ENCODE measurements around the gene VPS26B.
"Not testable (repeated sequence)": the region's sequence is repeated elsewhere in the genome, so short reads cannot be mapped to it uniquely, and the experiment has no call there.

The VPS26B gene

DNA sequence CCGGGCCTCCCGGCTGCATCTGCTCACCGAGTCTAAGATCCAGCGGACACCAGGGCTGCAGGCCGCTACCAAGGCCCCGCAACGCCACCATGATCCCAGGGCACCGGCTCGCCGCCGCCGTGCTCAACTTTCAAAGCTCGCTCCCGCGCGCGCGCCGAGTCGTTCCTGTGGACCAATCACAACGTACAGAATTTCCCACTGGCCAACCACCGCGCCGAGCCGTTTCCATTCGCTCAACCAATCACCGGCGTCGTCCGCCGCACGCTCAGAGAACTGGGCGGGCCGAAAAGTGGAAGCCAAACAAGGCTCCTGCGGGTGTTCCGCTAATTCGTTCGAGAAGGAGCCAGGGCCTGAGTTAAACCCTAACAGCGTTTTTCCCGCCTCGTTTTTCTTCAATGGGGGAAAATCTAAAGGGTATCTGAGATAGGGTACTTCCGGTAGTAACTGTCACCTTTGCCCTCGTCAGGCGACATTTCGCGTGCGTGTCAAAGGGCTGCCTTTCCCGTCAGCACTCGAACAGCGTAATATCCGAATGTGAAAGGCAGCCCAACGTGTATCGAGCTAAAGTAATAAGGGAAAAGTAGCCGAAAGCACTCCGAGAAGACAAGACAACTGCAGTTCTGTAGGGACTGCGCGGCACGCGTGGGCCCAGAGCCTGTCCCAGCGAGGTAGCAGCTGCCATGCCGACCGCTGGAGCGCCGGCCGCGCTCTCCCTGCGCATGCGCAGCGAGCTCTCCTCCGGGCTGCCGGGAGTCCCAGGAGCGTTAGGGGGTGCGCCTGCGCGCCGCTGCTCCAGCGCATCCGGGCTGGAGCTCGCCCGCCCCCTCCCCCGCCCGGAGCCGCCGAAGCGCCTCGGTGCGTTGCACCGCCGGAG, at the start of gene VPS26B, which contains the start of gene NCAPD3:
Gene VPS26B, plus strand, starts transcription at position 836 of the 874 bp plus-strand sequence. CDS start 452 bp downstream, outside the sequence.
Gene NCAPD3, minus strand, starts transcription at position 132 of the 874 bp plus-strand sequence. Its CDS starts 41 bp downstream, at position 91.
- DNase-seq: peak; percentile 87 to 89

DNA sequence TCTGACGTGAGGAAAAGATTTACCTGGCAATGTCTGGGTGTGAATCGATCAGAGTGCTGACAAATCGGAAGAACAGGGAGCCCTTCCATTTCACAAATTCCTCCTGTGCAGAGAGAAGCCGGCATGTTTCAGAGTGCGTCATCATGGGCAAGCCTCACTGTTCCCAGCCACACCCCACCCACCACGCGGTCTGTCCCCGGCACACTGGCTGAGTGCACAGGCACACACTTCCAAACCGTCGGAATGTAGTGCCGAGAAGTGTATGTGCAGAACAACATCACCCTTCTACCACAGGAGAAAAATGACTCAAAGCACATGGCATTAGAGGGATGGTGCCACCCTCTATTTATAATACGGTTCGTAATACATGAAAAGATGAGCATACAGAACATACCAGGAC, 48.2 kb upstream of the VPS26B start:
- no peak for DNase-seq

- DNase-seq: no peak
Observed at GRCh38 chr11:134178032-134178674, 46.3 kb upstream of the VPS26B start.

DNA sequence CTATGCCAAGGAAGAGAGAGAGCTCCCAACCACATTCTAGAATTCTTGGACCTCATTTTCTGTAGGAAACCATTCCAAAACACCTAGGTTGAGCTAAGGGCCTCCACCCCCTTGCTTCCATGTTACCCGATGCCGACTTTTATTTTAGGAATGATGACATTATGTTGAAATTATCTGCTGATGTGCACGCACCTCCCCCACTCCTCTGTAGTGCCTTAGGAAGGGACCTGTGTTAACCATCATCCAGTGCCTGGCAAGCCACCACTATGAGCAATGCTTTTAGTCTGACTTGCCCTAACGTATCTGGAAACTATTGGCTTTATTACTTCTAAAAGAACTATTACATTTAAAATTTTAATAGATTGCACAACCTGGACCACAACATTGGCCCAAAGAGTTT, 42.8 kb upstream of the VPS26B start:
- DNase-seq: no peak

DNA sequence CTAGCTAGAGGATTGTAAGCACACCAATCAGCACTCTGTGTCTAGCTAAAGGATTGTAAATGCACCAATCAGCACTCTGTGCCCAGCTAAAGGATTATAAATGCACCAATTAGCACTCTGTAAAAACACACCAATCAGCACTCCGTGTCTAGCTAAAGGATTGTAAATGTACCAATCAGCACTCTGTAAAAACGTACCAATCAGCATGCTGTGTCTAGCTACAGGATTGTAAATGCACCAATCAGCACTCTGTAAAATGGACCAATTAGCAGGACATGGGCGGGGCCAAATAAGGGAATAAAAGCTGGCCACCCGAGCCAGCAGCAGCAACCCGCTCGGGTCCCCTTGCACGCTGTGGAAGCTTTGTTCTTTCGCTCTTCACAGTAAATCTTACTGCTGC, 36.4 kb upstream of the VPS26B start:
- DNase-seq: not testable (repeated sequence)

DNA sequence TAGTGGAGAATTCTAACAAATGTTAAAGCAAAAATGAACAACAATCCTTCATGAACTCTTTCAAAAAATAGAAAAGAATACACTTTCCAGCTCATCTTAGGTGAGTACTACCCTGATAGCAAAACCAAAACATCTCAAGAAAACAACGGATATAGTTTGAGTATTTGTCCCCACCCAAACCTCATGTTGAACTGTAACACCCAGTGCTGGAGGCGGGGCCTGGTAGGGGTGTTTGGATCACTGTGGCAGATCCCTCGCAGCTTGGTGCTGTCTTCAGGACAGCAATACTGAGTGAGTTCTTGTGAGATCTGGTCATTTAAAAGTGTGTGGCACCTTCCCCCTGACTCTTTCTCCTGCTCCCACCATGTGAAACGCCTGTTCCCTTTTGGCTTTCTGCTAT, 27.7 kb upstream of the VPS26B start:
- DNase-seq: no peak

DNA sequence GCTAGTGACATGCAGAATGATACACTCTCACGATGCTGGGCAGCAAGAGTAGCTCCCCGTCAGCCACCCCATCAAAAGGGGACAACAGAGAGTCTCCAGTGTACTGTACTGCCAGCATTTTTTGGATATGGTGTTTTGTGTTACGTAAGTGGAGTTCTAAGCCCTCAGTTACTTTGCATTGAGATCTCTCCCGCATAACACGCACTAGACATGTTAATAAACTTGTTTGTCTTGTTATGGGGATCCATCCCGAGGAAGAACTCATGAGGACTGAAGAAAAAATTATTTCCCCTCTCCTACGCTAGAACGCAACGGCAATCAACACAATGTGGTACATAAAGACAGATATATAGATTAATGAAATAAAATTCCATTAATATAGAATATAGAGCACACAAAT, 24.9 kb upstream of the VPS26B start:
- no peak for DNase-seq

- no peak for DNase-seq
Observed at GRCh38 chr11:134200688-134201087, 23.8 kb upstream of the VPS26B start.

DNA sequence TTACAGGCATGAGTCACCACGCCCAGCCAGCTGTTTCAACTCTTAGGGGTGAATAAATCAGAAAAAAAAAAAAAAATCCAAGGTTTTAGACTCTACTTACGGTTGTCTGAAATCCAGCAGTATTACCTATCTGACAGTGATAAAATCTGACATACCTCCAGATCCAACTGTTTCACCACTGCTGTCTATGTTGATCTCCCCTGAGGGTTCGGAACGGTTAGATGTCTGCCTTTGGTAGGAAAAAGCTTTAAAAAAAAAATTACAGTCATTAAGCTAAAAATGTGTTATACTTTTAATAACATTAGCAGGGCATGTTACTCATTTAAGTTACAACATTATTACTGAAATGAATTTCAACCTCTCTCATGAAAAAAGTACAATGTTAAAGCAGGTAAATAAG, 21.8 kb upstream of the VPS26B start:
- no peak for DNase-seq

DNA sequence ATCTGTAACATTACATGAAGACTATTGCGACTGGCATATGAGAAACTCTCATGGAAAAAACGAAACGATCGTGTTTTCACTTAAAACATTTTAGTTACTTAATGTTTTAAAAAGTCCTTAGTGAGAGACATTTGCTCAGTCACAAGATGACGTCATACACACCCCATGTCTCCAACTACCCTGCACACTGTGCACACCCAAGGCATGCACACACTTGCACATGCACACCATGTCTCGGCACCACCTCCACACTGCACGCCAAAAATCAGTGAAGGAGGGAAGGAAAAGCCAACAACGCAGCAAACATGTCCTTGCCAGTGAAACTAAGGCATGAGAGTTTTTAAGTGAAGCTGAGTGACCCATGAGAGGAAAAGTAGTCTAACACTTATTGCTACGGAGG, 18.7 kb upstream of the VPS26B start:
- DNase-seq: no peak

GRCh38 chr11:134206185-134206584, 18.3 kb upstream of the VPS26B start:
- DNase-seq: no peak

DNA sequence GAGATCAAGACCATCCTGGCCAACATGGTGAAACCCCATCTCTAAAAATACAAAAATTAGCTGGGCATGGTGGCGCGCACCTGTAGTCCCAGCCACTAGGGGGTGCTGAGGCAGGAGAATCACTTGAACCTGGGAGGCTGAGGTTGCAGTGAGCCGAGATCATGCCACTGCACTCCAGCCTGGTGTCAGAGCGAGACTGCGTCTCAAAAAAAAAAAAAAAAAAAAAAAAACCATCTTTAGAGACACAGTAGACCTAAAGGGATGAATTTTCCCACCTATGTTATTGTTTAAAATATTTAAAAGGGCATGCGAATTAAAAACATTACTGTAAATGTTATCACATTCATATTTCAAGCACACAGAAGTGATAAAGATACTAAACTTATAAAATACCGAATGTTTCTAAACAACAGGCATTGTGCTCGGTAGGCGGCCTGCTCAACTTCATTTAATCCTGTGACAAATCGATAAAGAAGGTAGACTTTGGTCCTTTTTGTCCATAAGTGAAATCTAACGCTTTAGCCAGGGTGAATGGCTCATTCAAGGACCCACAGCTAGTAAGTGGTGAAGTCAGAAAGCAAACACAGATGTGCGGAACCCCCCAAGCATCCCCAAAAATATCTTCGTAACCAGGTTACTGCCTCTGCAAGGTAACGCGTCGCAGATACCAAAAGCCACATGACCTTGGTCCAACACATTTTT, 16.8 kb upstream of the VPS26B start:
- DNase-seq: peak in 1 of 2 experiments; percentile 3

DNA sequence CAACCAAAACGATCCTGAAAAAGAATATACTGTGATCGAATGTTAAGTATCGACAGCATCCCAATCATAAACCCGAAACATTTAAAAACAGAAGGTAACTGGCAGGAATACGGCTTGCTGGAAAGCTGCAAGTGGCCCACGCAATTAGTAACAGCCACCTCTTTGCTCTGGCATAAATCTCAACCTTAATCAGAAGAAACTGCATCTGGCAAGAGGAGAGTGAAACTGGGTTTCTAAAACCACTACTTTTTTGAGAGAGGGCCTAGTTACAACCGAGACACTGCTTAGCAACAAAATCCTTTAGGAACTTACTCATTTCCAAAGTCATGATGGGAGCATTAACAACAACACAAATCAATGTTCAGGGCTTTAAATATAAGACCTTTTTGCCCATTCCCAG, 8.6 kb upstream of the VPS26B start:
- DNase-seq: no peak

DNA sequence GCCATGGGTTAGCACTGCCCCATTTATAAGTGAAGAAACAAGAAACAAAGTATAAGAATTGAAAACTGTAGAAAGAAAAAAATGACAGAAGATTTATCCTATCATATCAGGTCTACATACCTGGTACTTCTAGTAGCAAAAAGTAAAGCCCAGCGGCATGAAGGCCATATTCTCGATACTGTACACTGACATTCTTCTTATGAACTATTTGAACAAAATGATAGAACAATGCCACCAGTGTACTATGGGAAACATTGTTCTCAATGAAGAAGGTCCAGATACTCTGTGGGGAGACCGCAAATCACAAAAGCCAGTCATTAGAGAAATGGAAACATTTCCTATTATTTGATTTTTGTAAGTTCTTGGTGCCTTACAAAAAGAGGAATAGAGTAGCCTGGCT, 7.7 kb upstream of the VPS26B start:
- no peak for DNase-seq

- no peak for DNase-seq
Observed at GRCh38 chr11:134223121-134223520, 1.4 kb upstream of the VPS26B start.

- DNase-seq: no peak
Observed at GRCh38 chr11:134224710-134225664, 516 bp downstream of the VPS26B start.

- DNase-seq: no peak
Observed at GRCh38 chr11:134226806-134227325, 2.4 kb downstream of the VPS26B start.

DNA sequence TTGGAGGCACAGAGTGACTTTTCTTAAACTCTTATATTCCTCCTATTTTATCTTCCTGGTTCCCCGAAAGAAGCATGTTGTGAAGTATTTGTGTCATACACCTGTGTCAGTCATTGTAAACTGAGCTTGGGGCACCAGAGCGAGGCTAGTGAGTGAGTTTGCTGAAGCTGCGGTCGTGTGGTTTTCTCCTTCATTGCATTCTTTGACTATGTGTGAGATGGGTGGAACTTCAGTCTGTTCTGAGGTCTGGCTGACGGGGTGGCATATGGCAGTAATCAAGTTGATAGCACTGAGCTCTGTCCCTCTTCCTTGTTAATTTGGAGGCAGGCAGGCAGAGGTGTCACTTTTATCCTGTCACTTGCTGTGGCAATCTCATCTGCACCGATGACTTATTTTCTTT, 4.2 kb downstream of the VPS26B start:
- DNase-seq: no peak

DNA sequence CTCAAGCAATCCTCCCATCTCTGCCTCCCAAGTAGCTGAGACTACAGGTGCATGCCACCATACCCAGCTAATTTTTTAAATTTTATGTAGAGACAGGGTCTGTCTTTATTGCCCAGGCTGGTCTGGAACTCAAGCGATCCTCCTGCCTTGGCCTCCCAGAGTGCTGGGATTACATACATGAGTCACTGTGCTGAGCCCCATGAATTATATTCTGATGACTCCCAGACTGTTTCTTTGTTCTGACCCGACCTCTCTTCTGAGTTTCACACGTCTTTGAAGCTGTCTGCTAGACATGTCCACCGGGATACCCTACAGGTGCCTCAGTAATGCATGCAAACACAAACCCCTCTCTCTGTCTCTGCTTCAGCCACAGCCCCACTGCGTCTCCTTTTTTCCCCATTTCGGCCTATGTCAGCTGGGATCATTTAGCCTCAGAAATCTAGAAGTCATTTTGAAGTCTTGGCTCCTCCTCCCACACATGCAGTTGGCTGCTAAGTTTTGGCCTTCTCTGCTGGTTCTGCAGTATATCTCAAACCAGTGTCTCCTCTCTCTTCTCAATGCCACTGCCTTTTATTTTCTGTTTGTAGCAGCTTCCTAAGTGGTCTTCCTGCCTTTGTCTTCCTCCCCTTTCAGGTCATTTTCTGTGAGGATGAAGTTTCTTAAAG, 4.8 kb downstream of the VPS26B start:
- no peak for DNase-seq

DNA sequence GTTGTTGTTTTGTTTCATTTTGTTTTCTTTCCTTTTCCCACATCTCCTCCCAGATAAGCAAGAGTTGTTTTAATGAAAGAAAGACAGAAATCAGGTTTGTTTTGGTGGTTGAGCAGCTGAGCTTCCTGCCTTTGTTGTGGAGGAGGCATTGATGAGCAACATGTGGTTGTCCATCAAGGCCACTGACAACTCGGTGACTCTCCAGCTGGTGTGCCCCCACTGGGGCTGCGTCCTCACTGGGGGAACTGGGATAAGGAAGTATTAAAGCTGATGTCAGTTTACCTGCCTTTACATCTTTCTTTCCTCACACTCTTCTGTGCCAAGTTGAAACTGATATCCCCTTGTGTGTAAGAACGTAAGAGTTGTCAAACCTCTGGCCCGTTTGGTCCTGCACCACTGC, 5.9 kb downstream of the VPS26B start:
- DNase-seq: no peak

- DNase-seq: no peak
Observed at GRCh38 chr11:134231958-134232659, 7.6 kb downstream of the VPS26B start.
